Nephron (organoid): ENCODE data around the gene OTOP3.

Experiments used
- H3K27ac Mint-ChIP-seq, 3 experiments: 2 replicates each; pipeline ENCODE4 v1.8.0; 2020; ENCODE audit warnings: mixed read lengths in 3 of 3, mild to moderate bottlenecking in 2 of 3, moderate library complexity in 1 of 3
- H3K27me3 Mint-ChIP-seq: 2 replicates; pipeline ENCODE4 v1.8.0; 2021; ENCODE audit warnings: low read depth, mild to moderate bottlenecking, moderate library complexity, mixed read lengths
- H3K36me3 Mint-ChIP-seq: 2 replicates; pipeline ENCODE4 v1.8.0; 2020; ENCODE audit warnings: low read depth, mixed read lengths
- H3K4me1 Mint-ChIP-seq: 2 replicates; pipeline ENCODE4 v1.8.0; 2020; ENCODE audit warnings: mixed read lengths
- H3K4me3 Mint-ChIP-seq, 3 experiments: 2 replicates each; pipeline ENCODE4 v1.8.0; 2020; ENCODE audit warnings: mild to moderate bottlenecking in 3 of 3, mixed read lengths in 3 of 3, moderate library complexity in 2 of 3
- H3K9me3 Mint-ChIP-seq: 2 replicates; pipeline ENCODE4 v1.8.0; 2020; ENCODE audit warnings: mixed read lengths
- TF ChIP-seq, protein P1 (sequence below), 3 experiments: fragments of 200-600 bp; sonication (generic); IDR thresholded peaks; one replicate each; pipeline ENCODE4 v1.5.0; 2021; ENCODE audit warnings: antibody characterized with exemption in 3 of 3; ENCODE audit not compliant: unreplicated experiment in 3 of 3

OTOP3 gene

DNA sequence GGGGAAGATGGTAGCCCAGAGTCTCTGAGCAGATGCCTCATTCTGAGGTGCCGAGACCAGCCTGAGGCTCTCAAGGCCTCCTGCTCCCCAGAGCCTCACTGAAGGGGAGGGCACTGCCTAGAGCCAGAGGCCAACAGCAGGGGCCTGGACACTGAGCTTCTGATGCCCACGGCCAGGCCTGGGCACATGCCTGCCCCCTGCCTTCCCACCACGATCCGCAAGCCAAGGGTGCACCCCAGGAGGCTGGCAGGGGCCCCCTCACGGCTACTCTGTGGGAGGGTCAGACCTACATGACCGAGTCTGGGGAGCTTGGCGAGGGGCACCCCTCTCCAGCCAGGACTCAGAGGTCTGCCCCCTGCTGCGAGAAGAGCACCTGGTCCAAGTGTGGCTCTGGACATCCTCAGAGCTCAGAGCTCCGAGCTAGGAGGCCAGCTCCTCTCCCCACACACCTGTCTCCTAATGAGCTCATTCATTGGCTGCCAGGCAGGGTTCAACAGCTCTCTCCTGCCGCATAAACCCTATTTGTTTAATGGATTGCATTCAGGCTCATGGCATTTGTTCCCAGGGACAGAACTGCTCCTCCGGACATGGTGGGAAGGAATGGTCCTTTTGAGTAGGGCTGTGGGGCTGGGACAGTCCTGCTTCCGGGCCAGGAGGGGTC is 13.9 kb downstream of the OTOP3 start:
- Mint-ChIP-seq H3K4me1 (no peaks in the 10 kb centered on the region), H3K27me3 (peaks cover 60% of the 10 kb centered on the region)
- TF ChIP-seq, protein P1, sequence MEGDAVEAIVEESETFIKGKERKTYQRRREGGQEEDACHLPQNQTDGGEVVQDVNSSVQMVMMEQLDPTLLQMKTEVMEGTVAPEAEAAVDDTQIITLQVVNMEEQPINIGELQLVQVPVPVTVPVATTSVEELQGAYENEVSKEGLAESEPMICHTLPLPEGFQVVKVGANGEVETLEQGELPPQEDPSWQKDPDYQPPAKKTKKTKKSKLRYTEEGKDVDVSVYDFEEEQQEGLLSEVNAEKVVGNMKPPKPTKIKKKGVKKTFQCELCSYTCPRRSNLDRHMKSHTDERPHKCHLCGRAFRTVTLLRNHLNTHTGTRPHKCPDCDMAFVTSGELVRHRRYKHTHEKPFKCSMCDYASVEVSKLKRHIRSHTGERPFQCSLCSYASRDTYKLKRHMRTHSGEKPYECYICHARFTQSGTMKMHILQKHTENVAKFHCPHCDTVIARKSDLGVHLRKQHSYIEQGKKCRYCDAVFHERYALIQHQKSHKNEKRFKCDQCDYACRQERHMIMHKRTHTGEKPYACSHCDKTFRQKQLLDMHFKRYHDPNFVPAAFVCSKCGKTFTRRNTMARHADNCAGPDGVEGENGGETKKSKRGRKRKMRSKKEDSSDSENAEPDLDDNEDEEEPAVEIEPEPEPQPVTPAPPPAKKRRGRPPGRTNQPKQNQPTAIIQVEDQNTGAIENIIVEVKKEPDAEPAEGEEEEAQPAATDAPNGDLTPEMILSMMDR (IDR thresholded peaks at IDR 0.05; ENCODE audit: unreplicated experiment in 3 of 3): no peak

DNA sequence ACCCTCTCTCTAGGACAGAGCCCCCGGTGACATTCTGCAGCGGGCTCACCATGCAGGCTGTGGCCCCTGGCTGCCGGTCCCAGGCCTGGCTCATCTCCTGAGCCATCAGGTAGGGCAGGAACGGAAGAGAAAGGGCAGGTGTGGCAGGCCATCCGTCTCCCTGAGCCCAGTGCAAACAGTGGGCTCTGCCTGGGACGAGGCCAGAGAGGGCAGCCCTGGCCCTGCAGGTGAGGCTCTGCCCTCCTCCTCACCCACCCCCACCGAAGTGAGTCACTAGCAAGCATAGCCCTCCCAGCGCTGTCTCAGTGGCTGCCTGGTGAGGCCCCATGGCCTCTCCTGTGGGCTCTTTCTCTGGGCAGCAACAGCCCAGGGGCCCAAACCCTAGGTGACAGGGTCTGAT is 14.5 kb downstream of the OTOP3 start:
- Mint-ChIP-seq H3K36me3 (no peaks in the 10 kb centered on the region), H3K27me3 (peaks cover 60% of the 10 kb centered on the region), H3K9me3 (no peaks in the 10 kb centered on the region), H3K4me1 (no peaks in the 10 kb centered on the region), H3K27ac (no peak overlapping the region), H3K4me3 (no peak overlapping the region)
- TF ChIP-seq, protein P1 (IDR thresholded peaks at IDR 0.05; ENCODE audit: unreplicated experiment in 3 of 3): no peak

More for the DNA sequence above, 13.9 kb downstream of the OTOP3 start:
- no peak overlapping the region for H3K27ac Mint-ChIP-seq
- H3K9me3 Mint-ChIP-seq: no peaks in the 10 kb centered on the region
- no peak overlapping the region for H3K4me3 Mint-ChIP-seq
- no peaks in the 10 kb centered on the region for H3K36me3 Mint-ChIP-seq

DNA sequence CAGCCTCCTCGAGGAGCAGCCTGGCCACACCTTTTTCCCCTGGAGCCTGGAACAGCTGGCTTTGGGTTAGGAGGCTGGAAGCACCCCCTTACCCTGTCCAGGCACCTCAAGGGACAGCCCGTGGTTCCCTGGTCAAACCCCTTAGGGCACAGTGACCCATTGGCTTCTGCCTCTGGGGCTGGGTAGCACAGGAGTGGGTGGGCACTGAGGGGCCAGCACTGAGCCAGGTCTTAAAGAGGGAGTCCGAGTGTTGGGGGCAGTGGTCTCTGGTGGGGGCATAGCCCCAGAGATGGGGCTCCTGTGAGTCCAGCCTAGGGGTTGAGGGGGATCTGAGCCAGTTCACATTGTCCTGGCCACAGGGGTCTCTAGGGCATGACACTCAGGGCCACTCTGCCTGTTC is 15.4 kb downstream of the OTOP3 start:
- H3K36me3 Mint-ChIP-seq: no peaks in the 10 kb centered on the region

DNA sequence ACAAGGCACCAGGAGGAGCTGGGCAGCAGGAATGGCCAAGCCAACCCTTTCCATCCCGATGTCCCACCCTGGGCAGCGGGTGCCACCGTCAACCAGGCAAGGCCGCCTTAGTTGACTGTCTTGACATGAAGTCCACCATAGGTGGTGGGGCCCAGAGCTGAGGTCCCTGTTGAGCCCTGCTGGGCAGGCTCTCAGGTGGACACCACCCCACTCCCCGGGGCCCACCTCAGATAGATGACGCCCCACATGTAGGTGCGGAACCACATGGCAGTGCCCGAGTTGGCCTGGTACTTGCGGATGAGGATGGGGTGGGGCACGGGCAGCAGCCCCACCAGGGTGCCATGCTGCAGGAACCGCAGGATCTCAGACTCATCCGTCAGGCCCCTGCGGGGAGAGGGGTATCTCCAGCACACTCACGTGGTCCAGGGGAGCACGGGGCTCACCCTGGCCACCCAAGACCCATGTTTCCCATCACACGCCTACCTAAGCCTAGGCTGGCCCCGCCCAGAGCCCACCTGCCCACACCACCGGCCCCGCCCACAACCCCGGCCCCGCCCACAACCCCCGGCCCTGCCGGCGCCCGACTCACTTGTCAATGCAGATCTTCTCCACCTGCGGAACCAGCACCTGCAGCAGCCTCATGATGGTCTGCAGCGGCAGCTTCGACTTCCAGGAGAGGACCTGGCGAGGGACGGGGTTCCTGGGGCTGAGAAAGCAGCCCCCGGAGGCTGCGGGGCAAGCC is 16.2 kb downstream of the OTOP3 start:
- H3K27me3 Mint-ChIP-seq: peaks cover 65% of the 10 kb centered on the region
- H3K9me3 Mint-ChIP-seq: no peaks in the 10 kb centered on the region
- TF ChIP-seq, protein P1 (IDR thresholded peaks at IDR 0.05; ENCODE audit: unreplicated experiment in 3 of 3): no peak
- H3K27ac Mint-ChIP-seq: no peak overlapping the region
- H3K4me3 Mint-ChIP-seq: no peak overlapping the region
- H3K36me3 Mint-ChIP-seq: no peaks in the 10 kb centered on the region
- no peaks in the 10 kb centered on the region for H3K4me1 Mint-ChIP-seq

More for the DNA sequence above, 15.4 kb downstream of the OTOP3 start:
- H3K4me3 Mint-ChIP-seq: no peak overlapping the region
- no peaks in the 10 kb centered on the region for H3K9me3 Mint-ChIP-seq
- no peak overlapping the region for H3K27ac Mint-ChIP-seq
- TF ChIP-seq, protein P1 (IDR thresholded peaks at IDR 0.05; ENCODE audit: unreplicated experiment in 3 of 3): no peak
- peaks cover 63% of the 10 kb centered on the region for H3K27me3 Mint-ChIP-seq
- no peaks in the 10 kb centered on the region for H3K4me1 Mint-ChIP-seq

DNA sequence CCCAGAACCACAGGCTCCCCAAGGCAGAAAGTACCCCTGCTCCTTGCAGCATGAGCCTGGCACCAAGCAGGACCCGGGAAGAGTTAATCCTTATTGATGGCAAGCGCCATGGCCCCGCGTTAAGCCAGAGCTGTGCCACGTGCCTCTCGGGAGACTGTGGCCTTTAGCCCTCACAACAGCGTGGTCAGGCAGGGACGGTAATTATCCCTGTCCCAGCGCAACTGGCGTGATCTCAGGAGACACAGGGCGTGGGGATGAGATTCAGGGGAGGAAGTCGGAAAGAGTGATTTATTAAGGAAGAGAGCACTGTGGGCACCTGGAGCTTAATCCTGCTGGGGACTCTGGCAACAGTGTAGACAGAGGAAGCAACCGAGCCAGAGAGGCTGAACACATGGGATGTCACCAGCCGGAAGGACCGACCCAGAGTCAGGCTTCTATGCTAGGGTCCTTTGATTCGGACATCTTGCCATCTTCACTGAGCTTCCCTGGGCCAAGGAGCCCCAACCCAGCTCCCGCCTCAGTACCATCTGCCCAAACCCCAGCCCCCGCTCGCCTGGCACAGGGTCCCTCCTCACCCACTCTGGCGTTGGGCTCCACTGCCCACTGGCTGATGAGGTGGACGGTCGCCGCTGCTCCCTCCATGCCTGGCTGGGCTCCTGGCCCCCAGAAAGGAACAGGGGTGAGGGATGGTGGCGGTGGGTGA is 16.9 kb downstream of the OTOP3 start:
- H3K27ac Mint-ChIP-seq: no peak overlapping the region
- TF ChIP-seq, protein P1 (IDR thresholded peaks at IDR 0.05; ENCODE audit: unreplicated experiment in 3 of 3): no peak
- H3K36me3 Mint-ChIP-seq: no peaks in the 10 kb centered on the region
- no peaks in the 10 kb centered on the region for H3K9me3 Mint-ChIP-seq
- no peak overlapping the region for H3K4me3 Mint-ChIP-seq
- H3K4me1 Mint-ChIP-seq: no peaks in the 10 kb centered on the region
- peaks cover 64% of the 10 kb centered on the region for H3K27me3 Mint-ChIP-seq
